ENCODE results near the gene ZBTB25. TPM values are rescaled to one million over a fixed set of nuclear protein-coding genes. Genes with fewer than 3 reads are reported as not detected.

The ZBTB25 gene
- total RNA-seq, 2 donors from 2014 or later, result 10.6 to 11.9 TPM

- intact Hi-C loops (cut with DNase I), result loop anchor here in 1 of 2 donors (10.0 kb wide), 1 partner anchor 115 kb away; no protein-coding TSS in a partner anchor
- no peak for ATAC-seq
- no peak for DNase-seq
Measured at GRCh38 chr14:64459405-64460136, 44.1 kb downstream of the ZBTB25 start.

DNA sequence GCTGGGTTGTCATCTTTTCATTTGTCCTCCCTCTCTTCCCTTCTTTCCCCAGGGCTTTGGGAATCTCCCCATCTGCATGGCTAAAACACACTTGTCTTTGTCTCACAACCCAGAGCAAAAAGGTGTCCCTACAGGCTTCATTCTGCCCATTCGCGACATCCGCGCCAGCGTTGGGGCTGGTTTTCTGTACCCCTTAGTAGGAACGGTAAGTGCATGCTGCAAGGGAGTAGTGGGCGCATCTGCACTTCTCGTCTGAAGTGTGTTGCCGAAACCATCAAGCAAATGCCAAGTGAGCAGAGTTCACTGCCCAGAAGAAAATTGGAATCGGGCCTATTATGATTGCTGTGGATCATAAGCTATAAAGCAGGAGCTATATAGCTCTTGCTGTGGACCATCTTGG, 49.0 kb downstream of the ZBTB25 start:
- ATAC-seq (peak in 1 of 2 donors; percentile 27), DNase-seq (no peak)
- intact Hi-C loops (cut with DNase I), result no loop called here

DNA sequence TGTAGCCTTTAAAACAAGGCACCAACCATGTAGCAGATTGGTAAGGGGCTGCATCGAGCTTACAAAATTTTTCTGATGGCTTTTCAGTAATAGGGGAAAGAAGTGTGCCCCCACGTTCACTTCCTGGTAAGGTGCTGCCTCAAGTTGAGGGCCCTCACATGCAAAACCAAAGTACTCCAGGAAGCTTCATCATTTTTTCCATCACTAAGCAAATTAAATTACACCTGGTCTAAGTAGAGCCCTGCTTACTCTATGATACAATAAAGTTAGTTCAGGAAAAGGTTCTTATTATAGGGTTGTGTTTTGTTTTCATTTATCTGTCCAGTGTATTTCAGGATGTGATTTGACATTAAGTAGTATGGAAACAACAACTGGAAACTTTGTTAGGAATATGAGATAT, 53.4 kb downstream of the ZBTB25 start:
- intact Hi-C loops (cut with DNase I), result no loop called here
- ATAC-seq (no peak), DNase-seq (no peak)

GRCh38 chr14:64447876-64448670, 55.6 kb downstream of the ZBTB25 start:
- ATAC-seq, result no peak
- intact Hi-C loops (cut with DNase I), result no loop called here
- no peak for DNase-seq

DNA sequence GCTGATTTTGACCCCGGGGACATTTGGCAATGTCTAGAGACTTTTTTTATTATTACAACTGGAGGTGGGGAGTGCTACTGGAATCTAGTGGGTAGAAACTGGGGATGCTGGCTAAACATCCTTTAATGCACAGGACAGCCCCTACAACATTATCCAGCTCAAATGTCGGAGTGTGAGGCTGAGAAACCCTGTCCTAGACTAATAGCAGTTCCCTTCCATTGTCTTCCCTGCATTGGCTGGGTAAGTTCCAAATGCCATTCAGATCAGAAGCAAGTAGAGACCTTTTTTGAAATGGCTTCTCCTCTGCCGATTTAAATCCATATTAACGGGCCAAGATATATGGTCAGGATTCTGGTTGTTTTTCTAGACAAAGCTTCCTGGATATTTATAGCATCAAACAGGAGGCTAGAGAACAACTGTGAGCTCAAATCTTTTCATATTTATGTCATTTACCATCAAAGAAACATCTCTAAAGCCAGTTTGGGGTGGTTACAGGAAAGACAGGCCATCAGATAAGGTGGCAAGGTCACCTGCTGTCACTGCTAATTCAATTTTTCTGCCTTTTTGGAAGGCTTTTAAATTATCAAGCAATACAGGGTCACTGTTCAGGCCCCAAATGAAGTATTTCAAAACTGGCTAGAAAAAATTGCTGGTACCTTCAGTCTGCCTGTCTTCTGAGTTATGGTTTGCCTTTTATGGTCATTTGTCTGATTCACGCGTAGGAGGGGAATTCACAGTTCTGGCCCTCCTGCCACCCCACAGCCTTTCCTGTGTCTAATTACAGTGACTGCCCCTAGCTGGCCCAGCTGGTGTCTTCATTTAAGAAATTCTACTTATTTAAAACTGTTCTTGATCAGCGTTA, 58.4 kb downstream of the ZBTB25 start:
- ATAC-seq (peak in 1 of 2 donors; percentile 59), DNase-seq (no peak)
- intact Hi-C loops (cut with DNase I), result no loop called here

DNA sequence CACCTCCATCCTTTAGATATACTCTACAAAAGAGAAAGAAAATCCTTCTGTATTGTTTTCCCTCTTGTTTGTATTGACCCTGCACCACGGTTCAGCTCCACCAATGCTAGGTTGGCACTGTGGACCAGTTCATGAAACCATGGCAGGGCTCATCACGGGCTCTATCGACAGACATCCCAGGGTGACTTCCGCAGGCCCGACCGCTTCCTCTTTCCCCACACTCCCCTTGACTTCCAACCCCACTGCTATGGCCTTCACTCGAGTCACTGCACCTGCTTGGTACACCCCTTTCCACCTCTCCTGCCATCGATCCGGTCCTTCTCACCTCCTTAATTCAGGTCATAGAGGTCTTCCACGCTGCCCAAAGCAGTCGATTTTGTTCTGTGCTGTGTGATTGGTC, 59.5 kb downstream of the ZBTB25 start:
- no peak for ATAC-seq
- DNase-seq, result no peak
- intact Hi-C loops (cut with DNase I), result no loop called here

DNA sequence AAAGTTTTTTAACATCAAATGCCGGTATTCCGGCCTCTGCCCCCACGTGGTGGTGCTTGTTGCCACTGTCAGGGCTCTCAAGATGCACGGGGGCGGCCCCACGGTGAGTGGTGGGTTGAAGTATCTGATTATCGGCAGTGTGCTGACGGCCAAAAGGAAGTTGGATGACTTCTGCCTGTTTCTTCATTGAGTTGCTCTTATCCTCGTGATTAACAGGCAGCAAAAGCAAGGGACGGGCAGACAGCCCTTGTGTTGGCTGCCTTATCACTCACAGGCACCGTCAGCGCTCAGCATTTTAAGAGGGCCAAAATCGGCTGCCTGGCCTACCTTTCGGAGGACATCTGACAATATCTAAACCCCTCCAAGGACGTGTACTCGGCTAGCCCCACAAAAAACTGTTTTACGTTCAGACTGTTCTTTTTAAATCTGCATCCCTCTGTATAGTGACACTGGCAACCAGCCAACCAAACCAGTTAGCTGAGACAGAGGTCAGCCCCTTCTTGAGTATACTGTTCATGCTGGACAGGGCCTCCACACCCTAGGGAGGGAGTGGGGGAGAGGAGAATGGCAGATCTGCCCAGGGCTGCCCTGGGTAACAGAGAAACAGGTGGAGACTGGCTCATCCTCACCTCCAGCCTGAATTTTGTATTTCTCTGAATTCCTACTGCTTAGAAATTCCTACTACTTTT, 61.2 kb downstream of the ZBTB25 start:
- ATAC-seq (peak; percentile 79 to 84), DNase-seq (peak; percentile 56)
- intact Hi-C loops (cut with DNase I), result no loop called here

GRCh38 chr14:64440494-64440893, 63.1 kb downstream of the ZBTB25 start:
- DNase-seq, result no peak
- ATAC-seq, result no peak
- intact Hi-C loops (cut with DNase I), result no loop called here

DNA sequence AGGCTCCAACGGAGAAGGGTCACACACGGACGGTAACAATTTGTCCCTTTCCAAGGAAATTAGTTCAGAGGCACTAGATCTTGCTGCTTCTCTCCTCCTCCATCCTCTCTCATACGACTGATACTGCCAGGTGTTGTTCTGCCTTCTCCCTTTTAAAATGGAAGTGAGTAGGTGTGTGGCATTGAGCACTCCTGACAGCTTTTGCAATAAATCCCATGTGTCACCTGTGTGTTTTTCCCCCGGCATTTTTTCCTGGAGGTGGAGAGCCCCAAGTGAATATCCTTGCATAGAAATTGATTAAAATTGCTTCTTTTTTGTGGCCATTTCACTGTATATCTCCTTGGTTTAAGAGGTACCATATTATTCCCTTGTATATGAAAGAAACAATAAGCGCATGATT, 64.5 kb downstream of the ZBTB25 start:
- no peak for ATAC-seq
- intact Hi-C loops (cut with DNase I), result no loop called here
- no peak for DNase-seq

GRCh38 chr14:64438181-64438841, 65.3 kb downstream of the ZBTB25 start:
- intact Hi-C loops (cut with DNase I), result no loop called here
- ATAC-seq (peak in 1 of 2 donors; percentile 55), DNase-seq (no peak)

- ATAC-seq, result peak in 1 of 2 donors; percentile 80
- intact Hi-C loops (cut with DNase I), result no loop called here
- no peak for DNase-seq
Measured at GRCh38 chr14:64434528-64434927, 69.1 kb downstream of the ZBTB25 start.

DNA sequence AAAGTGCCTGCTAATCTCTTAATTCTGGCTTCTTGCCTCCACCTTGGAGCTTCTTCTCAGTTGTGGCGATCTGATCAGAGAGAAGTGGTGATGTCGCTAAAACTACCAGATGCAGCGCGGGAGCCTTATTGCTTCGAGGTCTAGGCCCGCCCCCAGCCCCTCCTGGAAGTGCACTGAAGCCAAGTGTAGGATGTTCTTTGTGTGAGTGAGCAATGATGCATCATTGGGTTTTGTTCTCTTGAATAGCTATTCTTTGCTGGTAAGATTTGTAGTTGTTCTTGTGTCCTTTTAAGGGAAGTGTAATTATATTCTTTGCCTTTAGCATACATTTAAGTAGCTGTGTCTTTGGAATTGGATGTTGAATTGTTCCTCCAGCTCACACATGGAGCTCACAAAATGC, 79.7 kb downstream of the ZBTB25 start:
- intact Hi-C loops (cut with DNase I), result loop anchor here in 1 of 2 donors (10.0 kb wide), 1 partner anchor 51 kb away; no protein-coding TSS in a partner anchor
- DNase-seq (no peak), ATAC-seq (no peak)

GRCh38 chr14:64422756-64423155, 80.9 kb downstream of the ZBTB25 start:
- intact Hi-C loops (cut with DNase I), result loop anchor here in 1 of 2 donors (10.0 kb wide), 1 partner anchor 52 kb away; no protein-coding TSS in a partner anchor
- ATAC-seq, result no peak
- DNase-seq, result no peak

- no peak for ATAC-seq
- no peak for DNase-seq
- intact Hi-C loops (cut with DNase I), result loop anchor here in 1 of 2 donors (10.0 kb wide), 1 partner anchor 53 kb away; no protein-coding TSS in a partner anchor
Measured at GRCh38 chr14:64422005-64422404, 81.6 kb downstream of the ZBTB25 start.

DNA sequence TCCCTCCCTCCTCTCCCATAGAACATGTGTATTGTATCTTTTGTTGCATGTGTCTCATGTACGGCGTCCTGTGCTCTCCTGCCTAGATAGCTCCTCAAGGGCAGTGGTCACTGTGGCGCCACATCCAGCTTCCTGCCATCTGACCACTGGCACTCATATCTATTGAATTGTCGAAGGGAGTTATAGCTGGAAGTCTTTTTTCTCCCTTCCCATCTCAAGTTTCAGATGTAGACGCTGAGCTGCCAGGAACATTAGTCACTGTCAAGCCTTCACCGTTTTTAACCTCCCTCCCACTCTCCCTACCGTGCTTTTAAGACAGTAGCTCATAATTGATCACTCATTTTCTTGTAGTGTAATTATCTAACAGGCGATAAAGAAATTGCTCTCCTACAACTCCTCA, 82.5 kb downstream of the ZBTB25 start:
- intact Hi-C loops (cut with DNase I), result loop anchor here in 1 of 2 donors (10.0 kb wide), 1 partner anchor 54 kb away; no protein-coding TSS in a partner anchor
- peak in 1 of 2 donors; percentile 79 for ATAC-seq

DNA sequence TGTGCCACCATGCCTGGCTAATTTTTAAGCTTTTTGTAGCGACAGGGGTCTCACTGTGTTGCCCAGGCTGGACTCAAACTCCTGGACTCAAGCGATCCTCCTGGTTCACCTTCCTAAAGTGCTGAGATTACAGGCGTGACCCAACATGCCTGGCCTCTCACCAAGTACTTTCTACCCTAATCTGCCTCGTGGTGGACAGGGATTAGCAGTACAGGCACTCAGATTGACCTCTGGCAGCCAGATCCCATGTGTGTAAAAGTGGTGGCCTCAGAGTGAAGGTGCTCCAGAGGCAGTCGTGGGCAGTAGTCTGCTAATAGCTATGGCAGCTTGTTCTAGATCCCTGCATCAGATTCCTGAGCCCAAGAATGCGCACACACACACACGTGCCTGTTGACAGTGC, 84.6 kb downstream of the ZBTB25 start:
- intact Hi-C loops (cut with DNase I), result no loop called here
- DNase-seq (no peak), ATAC-seq (no peak)

More for the DNA sequence above, 82.5 kb downstream of the ZBTB25 start:
- no peak for DNase-seq

DNA sequence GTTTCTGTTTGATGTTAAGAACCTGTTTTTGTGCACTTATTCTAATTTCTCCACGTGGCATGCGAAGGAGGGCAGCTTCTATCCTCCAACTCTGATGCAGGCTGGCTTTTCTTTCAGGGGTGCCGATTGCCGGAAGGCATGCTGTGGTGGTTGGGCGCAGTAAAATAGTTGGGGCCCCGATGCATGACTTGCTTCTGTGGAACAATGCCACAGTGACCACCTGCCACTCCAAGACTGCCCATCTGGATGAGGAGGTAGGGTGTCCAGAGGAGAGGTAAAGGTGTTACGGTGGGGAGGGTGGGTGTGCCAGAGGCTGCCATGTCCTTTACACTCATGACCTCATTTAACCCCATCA, 85.9 kb downstream of the ZBTB25 start:
- ATAC-seq (no peak), DNase-seq (no peak)
- intact Hi-C loops (cut with DNase I), result no loop called here

DNA sequence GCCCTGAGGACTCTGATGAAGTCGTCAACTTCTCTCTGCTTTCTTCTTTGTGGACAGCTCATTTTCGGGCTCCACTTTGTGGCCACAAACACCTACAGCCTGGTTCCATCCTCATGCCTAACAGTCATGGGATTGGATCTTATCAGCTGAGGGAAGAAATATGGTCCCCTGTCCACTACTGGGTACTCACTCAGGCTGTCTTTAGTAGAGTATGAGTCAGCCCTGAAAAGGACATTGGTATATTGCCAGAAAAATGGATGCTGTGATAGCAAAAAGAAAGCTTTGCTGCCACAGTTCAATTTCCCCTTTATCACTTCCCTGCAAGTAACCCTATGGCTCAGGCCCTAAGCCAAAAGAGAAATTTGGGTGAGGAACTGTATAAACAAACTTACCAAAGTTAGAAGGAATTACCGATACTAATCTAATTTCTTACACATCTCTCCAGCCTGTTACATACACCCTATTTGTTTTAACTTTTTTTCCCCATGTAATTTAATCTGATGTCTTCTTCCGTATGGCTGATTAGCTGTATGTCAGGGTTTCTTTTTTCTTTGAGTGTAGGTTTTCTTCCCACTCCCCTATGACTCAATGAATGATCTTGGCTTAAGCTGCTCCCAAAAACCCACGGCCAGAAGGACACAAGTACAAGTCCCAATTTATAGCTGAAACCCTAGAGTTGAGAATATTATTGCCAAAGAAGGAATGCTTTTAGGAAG, 86.4 kb downstream of the ZBTB25 start:
- ATAC-seq (peak in 1 of 2 donors; percentile 75), DNase-seq (no peak)
- intact Hi-C loops (cut with DNase I), result no loop called here
